ENCODE data around the gene ACSS2. TPM values are rescaled to one million over a fixed set of nuclear protein-coding genes. Genes with fewer than 3 reads are reported as not detected.

The ACSS2 gene
- total and polyA plus RNA-seq, 10 of the 15 experiments (the other 5 are each of a cell fraction or from before 2014, with no cell fraction given): 2.8 to 37.2 (median 24.2) TPM

DNA sequence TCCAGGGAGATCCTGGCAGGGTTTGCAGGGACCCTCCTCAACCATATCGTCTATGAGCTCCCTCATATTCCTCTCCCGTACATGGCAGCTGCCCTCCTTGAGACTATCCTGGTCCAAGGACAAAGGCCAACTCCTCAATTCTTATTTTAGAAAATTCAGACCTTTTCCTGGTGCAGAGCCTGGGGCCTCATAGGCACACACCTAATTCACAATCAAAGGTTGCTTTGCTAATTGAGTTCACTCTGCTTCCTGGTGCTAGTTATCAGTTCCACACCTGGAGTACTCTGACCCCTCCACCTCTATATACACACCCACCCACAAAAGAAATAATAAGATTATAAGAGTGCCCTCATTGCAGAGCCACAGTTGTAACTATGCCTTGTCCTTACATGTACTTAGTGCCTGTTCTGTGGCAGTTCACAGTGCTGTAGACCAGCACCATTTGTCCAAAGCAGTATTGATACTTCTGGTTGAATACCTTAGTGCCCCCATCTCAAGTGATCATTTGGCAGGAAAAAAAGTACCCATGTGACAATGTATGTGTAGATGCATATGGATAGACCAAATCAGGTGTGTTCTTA, 40.5 kb downstream of the ACSS2 start (continued):
- no peak for TF ChIP-seq ZZZ3 (IDR thresholded peaks at IDR 0.05; ENCODE audit: control insufficient read depth, insufficient read length, low read depth)
- TF ChIP-seq GABPA (IDR thresholded peaks at IDR 0.05; ENCODE audit: low read depth): no peak

DNA sequence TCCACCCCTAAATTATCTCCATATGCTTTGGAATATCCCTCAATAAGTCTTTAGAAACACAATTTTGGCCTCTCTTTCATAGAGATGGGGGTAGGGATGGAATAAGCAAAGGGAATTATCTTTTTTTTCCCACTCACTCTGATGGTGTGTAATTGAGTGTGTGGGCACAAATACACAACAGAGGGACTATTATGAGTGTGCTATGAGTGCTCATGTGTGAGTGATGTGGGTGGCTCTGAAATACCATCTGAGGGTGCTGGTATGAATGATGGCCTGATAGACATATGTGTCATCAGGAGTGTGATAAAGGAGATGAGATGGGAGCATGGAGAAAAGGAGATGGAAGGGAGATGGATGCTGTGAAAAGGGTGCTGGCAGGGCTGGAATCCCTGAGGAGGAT, 43.6 kb downstream of the ACSS2 start:
- ChIA-PET RAD21 (ENCODE audit: unreplicated experiment) (no interaction called here), POLR2A (no interaction called here), CTCF (no interaction called here), SMC1A (ENCODE audit: uncharacterized antibody, unreplicated experiment) (interaction anchor here (0.7 kb wide), 1 partner anchor 245 kb away, joined by 3 read pairs; no protein-coding TSS in a partner anchor)
- ATAC-seq (no peak), FAIRE-seq (no peak), DNase-seq (ENCODE audit: low read depth, low spot score) (no peak)
- H3K27me3 ChIP-seq (replicated peaks in 1 of 2; ENCODE audit: control insufficient read depth in 2 of 2, insufficient read depth in 2 of 2, low read length in 1 of 2): no peaks in the 10 kb centered on the region
- H3K9ac ChIP-seq (ENCODE audit: control insufficient read depth, insufficient read depth, low read length): no peak overlapping the region
- no peaks in the 10 kb centered on the region for H3K79me2 ChIP-seq (ENCODE audit: control insufficient read depth, insufficient read depth, low read length)
- H3K4me3 ChIP-seq: no peak overlapping the region
- in situ Hi-C loops (cut with MboI): no loop called here
- intact Hi-C loops (cut with micrococcal nuclease; ENCODE audit: unreplicated experiment): no loop called here
- H4K20me1 ChIP-seq (ENCODE audit: control insufficient read depth, insufficient read depth): no peaks in the 10 kb centered on the region
- no peak overlapping the region for H3K27ac ChIP-seq (ENCODE audit: control insufficient read depth, insufficient read depth)
- no peak overlapping the region for H3K4me2 ChIP-seq (ENCODE audit: control insufficient read depth, insufficient read depth)
- no peaks in the 10 kb centered on the region for H3K9me3 ChIP-seq (replicated peaks; ENCODE audit: control insufficient read depth, insufficient read depth, low read length)
- no peaks in the 10 kb centered on the region for H3K4me1 ChIP-seq (ENCODE audit: control insufficient read depth, insufficient read depth, low read length)
- no peaks in the 10 kb centered on the region; a peak in 1 of 4 replicates for H3K36me3 ChIP-seq (ENCODE audit: control insufficient read depth in 2 of 2, insufficient read depth in 2 of 2, low read length in 1 of 2)
- no TSS peak for BruUV-seq (replicated peaks)
- H2AFZ ChIP-seq (ENCODE audit: control insufficient read depth, low read depth, low read length): no peak overlapping the region
- TF ChIP-seq HCFC1 (IDR thresholded peaks at IDR 0.05; ENCODE audit: low read length) (no peak), GATAD2B (conservative IDR thresholded peaks at IDR 0.05; ENCODE audit: low read depth) (no peak), PAX8 (IDR thresholded peaks at IDR 0.05) (no peak), SMAD1 (IDR thresholded peaks at IDR 0.05; ENCODE audit: low read depth, partially characterized antibody) (no peak), REST (IDR thresholded peaks at IDR 0.05; ENCODE audit: low read depth, low read length) (no peak), EED (IDR thresholded peaks at IDR 0.05; ENCODE audit: low read depth) (no peak), CBFB (IDR thresholded peaks at IDR 0.05; ENCODE audit: low read depth) (no peak), RUNX3 (IDR thresholded peaks at IDR 0.05; ENCODE audit: low read length) (no peak), KDM1A (IDR thresholded peaks at IDR 0.05; ENCODE audit: borderline replicate concordance) (no peak), EP300 (IDR thresholded peaks at IDR 0.05; ENCODE audit: borderline replicate concordance in 1 of 2, control insufficient read depth in 1 of 2, low read depth in 2 of 2, low read length in 2 of 2) (no peak), ZNF24 (IDR thresholded peaks at IDR 0.05) (no peak)
- TF ChIP-seq, protein P1, sequence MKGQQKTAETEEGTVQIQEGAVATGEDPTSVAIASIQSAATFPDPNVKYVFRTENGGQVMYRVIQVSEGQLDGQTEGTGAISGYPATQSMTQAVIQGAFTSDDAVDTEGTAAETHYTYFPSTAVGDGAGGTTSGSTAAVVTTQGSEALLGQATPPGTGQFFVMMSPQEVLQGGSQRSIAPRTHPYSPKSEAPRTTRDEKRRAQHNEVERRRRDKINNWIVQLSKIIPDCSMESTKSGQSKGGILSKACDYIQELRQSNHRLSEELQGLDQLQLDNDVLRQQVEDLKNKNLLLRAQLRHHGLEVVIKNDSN (IDR thresholded peaks at IDR 0.05; ENCODE audit: borderline replicate concordance, extremely low read length, insufficient read depth, low read depth, low read length): no peak
- TF ChIP-seq, protein P2, sequence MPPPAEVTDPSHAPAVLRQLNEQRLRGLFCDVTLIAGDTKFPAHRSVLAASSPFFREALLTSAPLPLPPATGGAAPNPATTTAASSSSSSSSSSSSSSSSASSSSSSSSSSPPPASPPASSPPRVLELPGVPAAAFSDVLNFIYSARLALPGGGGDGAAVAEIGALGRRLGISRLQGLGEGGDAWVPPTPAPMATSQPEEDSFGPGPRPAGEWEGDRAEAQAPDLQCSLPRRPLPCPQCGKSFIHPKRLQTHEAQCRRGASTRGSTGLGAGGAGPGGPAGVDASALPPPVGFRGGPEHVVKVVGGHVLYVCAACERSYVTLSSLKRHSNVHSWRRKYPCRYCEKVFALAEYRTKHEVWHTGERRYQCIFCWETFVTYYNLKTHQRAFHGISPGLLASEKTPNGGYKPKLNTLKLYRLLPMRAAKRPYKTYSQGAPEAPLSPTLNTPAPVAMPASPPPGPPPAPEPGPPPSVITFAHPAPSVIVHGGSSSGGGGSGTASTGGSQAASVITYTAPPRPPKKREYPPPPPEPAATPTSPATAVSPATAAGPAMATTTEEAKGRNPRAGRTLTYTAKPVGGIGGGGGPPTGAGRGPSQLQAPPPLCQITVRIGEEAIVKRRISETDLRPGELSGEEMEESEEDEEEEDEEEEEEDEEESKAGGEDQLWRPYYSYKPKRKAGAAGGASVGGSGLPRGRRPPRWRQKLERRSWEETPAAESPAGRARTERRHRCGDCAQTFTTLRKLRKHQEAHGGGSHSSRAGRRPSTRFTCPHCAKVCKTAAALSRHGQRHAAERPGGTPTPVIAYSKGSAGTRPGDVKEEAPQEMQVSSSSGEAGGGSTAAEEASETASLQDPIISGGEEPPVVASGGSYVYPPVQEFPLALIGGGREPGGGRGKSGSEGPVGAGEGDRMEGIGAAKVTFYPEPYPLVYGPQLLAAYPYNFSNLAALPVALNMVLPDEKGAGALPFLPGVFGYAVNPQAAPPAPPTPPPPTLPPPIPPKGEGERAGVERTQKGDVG (CRISPR knock-in tag; IDR thresholded peaks at IDR 0.05): no peak

Data from GM12878 (cell line).